ENCODE results near the gene DIS3L2.

Gene DIS3L2

DNA sequence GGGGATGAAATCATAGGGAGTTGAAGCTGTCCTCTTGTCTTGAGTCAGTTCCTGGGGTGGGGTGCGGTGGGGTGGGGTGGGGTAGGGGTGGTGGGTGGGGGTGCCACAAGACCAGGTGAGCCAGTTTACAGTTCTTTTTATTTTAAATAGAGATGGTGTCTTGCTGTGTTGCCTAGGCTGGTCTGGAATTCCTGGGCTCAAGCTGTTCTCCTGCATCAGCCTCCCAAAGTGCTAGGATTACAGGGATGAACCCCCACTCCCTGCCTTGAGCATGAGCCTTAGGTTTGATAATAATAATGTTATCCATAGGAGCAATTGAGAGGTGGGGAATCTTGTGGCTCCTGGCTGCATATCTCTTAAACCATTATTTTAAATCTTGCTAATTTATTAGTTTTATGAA, 234.0 kb downstream of the DIS3L2 start:
- Histone ChIP-seq H3K27me3 (ENCODE audit: control insufficient read depth, insufficient read depth, low read length) (no peaks in the 10 kb centered on the region), H3K27ac (ENCODE audit: low read depth, low read length) (no peak overlapping the region), H3K9ac (ENCODE audit: low read depth, low read length) (no peak overlapping the region), H3K9me3 (ENCODE audit: control insufficient read depth, insufficient read depth, low read length) (no peaks in the 10 kb centered on the region), H3K36me3 (ENCODE audit: control insufficient read depth, insufficient read depth, low read length) (no peaks in the 10 kb centered on the region), H3K4me3 (ENCODE audit: low read depth, low read length) (no peak overlapping the region), H3K4me1 (ENCODE audit: control insufficient read depth, insufficient read depth, low read length) (peaks cover 18% of the 10 kb centered on the region)

DNA sequence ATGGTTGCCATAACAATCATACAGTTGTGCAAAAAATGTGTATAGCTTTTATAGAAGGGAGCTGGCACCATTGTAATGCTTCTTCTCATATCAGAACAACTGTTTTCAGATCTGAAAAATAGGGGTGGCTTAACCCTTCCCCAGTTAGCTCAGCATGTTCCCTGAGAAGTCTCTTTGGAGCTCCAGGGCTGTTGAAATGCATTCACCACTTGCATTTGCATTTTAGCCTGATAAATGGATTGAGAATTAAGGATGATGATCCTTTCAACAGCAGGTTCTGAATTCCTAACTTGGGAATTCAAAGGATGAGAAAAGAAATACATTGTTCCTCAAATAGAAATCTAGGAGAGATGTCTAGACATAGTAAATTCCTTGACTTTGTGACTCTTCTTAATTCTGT, 235.3 kb downstream of the DIS3L2 start:
- Histone ChIP-seq H3K4me3 (ENCODE audit: low read depth, low read length) (no peak overlapping the region), H3K27me3 (ENCODE audit: control insufficient read depth, insufficient read depth, low read length) (no peaks in the 10 kb centered on the region), H3K9me3 (ENCODE audit: control insufficient read depth, insufficient read depth, low read length) (no peaks in the 10 kb centered on the region), H3K4me1 (ENCODE audit: control insufficient read depth, insufficient read depth, low read length) (peaks cover 18% of the 10 kb centered on the region), H3K27ac (ENCODE audit: low read depth, low read length) (peak overlapping the region; percentile 83), H3K36me3 (ENCODE audit: control insufficient read depth, insufficient read depth, low read length) (no peaks in the 10 kb centered on the region), H3K9ac (ENCODE audit: low read depth, low read length) (no peak overlapping the region)

DNA sequence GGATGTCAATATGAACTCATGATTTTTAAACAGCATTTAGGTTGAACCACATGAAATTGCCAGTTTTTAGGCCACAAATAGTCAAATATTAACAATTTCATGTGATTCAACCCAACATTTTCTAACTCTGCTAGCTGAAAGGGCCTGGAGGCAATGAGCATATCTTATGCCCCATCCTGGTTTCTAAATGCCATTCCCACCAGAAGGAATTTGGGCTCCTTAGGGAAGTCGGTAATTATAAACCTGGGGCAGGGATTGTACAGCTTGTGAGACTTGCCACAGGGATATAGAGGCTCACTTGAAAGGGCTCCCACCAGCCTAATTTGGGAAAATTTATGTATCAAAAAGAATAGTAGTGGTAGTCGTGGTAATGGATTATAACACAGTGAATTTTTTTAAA, 238.7 kb downstream of the DIS3L2 start:
- Histone ChIP-seq H3K9ac (ENCODE audit: low read depth, low read length) (no peak overlapping the region), H3K4me3 (ENCODE audit: low read depth, low read length) (no peak overlapping the region), H3K9me3 (ENCODE audit: control insufficient read depth, insufficient read depth, low read length) (no peaks in the 10 kb centered on the region), H3K27ac (ENCODE audit: low read depth, low read length) (no peak overlapping the region), H3K27me3 (ENCODE audit: control insufficient read depth, insufficient read depth, low read length) (no peaks in the 10 kb centered on the region), H3K4me1 (ENCODE audit: control insufficient read depth, insufficient read depth, low read length) (peaks cover 18% of the 10 kb centered on the region), H3K36me3 (ENCODE audit: control insufficient read depth, insufficient read depth, low read length) (no peaks in the 10 kb centered on the region)

DNA sequence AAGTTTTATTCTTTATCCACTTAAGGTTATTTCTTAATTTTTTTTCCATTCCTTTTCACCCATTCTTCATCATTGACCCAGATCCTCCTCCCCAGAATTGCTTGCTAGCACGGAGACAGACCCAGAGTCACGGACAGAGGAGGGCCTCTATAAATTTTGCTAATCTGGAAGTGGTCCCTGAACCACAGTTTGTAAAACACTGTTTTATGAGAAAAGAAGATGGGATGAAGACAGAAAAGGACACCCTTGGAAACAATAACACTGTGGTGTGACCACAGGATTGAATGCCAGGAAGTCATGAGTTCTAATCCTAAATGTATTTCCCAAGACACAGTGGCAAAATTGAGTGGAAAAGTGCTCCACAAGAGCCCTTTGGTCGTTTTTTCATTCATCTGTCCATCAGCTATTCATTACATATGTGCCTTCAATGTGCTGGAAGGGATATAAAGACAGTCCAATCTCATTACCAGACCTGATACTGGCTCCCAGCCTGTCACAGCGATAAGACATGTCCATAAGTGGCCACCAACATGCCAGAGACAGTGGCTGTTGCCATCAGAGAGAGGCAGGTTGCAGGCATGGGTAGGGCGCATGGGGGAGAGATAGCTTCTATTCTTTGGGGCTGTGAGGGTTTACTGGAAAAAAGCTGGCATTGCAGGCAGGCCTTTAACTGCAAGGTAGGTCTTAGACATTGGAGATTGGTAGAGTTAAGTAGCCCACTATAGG, 241.8 kb downstream of the DIS3L2 start:
- Histone ChIP-seq H3K4me1 (ENCODE audit: control insufficient read depth, insufficient read depth, low read length) (peaks cover 8% of the 10 kb centered on the region), H3K9me3 (ENCODE audit: control insufficient read depth, insufficient read depth, low read length) (no peaks in the 10 kb centered on the region), H3K4me3 (ENCODE audit: low read depth, low read length) (no peak overlapping the region), H3K27me3 (ENCODE audit: control insufficient read depth, insufficient read depth, low read length) (no peaks in the 10 kb centered on the region), H3K9ac (ENCODE audit: low read depth, low read length) (no peak overlapping the region), H3K36me3 (ENCODE audit: control insufficient read depth, insufficient read depth, low read length) (no peaks in the 10 kb centered on the region), H3K27ac (ENCODE audit: low read depth, low read length) (no peak overlapping the region)

DNA sequence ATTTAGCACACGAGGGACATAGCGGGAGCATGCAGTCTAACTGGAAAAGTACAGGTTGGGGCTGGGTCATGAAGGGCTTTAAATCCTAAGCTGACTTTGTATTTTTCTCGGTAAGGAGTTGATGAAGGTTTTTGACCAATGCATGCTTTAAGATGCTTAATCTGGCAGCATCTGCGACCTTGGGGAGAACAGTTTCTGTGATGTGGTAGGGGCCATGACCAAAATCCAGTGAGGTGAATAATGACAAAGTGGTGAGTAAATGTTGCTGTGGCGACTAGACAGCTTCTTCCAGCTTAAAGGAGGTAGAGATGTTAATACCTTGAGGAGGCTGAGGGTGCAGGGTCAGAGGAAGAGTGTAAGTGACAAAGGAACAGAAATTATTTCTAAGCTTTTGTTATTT, 242.4 kb downstream of the DIS3L2 start:
- H3K9me3 ChIP-seq (ENCODE audit: control insufficient read depth, insufficient read depth, low read length), result no peaks in the 10 kb centered on the region
- H3K9ac ChIP-seq (ENCODE audit: low read depth, low read length), result no peak overlapping the region
- H3K27ac ChIP-seq (ENCODE audit: low read depth, low read length), result no peak overlapping the region
- H3K4me1 ChIP-seq (ENCODE audit: control insufficient read depth, insufficient read depth, low read length), result peaks cover 8% of the 10 kb centered on the region
- no peak overlapping the region for H3K4me3 ChIP-seq (ENCODE audit: low read depth, low read length)
- no peaks in the 10 kb centered on the region for H3K36me3 ChIP-seq (ENCODE audit: control insufficient read depth, insufficient read depth, low read length)
- H3K27me3 ChIP-seq (ENCODE audit: control insufficient read depth, insufficient read depth, low read length), result no peaks in the 10 kb centered on the region

DNA sequence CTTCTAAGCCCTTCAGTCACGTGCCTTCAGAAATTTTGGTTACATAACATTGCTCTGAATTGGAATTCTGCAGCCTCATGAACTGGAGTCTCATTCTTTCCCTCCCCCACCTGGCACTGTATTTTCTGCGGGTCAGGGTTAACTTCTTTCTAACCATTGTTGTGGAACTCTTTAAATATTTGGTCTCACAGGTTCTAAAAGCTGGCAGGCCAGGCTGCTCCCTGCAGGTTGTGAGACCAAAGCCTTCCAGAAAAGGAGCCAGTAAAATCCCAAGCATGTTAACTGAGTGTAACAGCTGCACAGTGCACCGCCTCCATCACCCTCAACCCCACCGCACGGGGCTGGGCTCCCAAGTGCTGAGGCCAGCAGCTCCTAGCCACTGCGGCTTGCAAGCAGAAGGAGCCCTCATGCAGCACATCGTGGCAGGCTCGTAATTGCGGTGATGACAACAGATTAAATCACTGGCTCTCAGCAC, 243.0 kb downstream of the DIS3L2 start:
- H3K27ac ChIP-seq (ENCODE audit: low read depth, low read length), result no peak overlapping the region
- H3K4me1 ChIP-seq (ENCODE audit: control insufficient read depth, insufficient read depth, low read length), result peaks cover 5% of the 10 kb centered on the region; the same call in 1 of the 2 replicates
- H3K9ac ChIP-seq (ENCODE audit: low read depth, low read length), result no peak overlapping the region
- no peak overlapping the region for H3K4me3 ChIP-seq (ENCODE audit: low read depth, low read length)
- H3K36me3 ChIP-seq (ENCODE audit: control insufficient read depth, insufficient read depth, low read length), result no peaks in the 10 kb centered on the region
- H3K27me3 ChIP-seq (ENCODE audit: control insufficient read depth, insufficient read depth, low read length), result no peaks in the 10 kb centered on the region
- no peaks in the 10 kb centered on the region for H3K9me3 ChIP-seq (ENCODE audit: control insufficient read depth, insufficient read depth, low read length)

DNA sequence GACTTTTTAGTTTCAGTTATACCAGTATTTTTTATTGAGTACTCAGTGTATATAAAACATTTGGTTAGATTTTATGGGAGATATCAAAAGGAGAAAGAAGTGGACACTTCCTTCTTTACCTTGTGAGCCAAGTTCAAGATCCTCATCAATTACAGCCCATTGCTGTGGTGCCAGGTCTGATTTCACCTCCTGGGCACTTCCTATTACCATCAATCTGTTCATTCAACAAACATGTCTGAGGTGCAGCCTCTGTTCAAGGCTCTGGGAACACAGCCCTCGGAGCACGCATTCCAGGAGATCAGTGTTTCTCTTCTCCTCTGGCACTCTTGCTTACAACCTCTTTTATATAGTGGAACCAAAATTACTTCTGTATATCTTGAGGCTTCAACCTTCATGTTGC, 245.7 kb downstream of the DIS3L2 start:
- Histone ChIP-seq H3K27ac (ENCODE audit: low read depth, low read length) (no peak overlapping the region), H3K4me3 (ENCODE audit: low read depth, low read length) (no peak overlapping the region), H3K9me3 (ENCODE audit: control insufficient read depth, insufficient read depth, low read length) (no peaks in the 10 kb centered on the region), H3K4me1 (ENCODE audit: control insufficient read depth, insufficient read depth, low read length) (no peaks in the 10 kb centered on the region), H3K27me3 (ENCODE audit: control insufficient read depth, insufficient read depth, low read length) (no peaks in the 10 kb centered on the region), H3K9ac (ENCODE audit: low read depth, low read length) (no peak overlapping the region), H3K36me3 (ENCODE audit: control insufficient read depth, insufficient read depth, low read length) (0 out of 2 replicates have a peak, but pooled peaks cover 3% of the 10 kb centered on the region)

DNA sequence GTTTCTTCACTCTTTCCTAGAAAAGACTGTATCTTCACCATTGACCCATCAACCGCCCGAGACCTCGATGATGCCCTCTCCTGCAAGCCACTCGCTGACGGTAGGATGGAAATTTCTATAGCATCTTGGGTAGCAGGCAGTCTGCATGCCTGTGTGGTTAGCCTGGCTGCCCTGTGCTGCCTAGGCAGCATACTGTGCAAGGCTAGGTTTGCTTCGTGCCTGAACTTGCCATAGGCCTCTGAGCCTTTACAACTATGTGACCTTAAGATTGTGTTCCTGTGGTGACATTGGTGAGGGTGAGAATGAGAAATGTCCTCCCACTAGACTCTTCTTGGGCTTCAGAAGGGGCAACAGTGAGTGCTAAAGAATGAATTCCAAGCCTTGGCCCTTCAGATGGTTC, 248.8 kb downstream of the DIS3L2 start:
- Histone ChIP-seq H3K27ac (ENCODE audit: low read depth, low read length) (no peak overlapping the region), H3K4me1 (ENCODE audit: control insufficient read depth, insufficient read depth, low read length) (no peaks in the 10 kb centered on the region), H3K9me3 (ENCODE audit: control insufficient read depth, insufficient read depth, low read length) (no peaks in the 10 kb centered on the region), H3K9ac (ENCODE audit: low read depth, low read length) (no peak overlapping the region), H3K27me3 (ENCODE audit: control insufficient read depth, insufficient read depth, low read length) (no peaks in the 10 kb centered on the region), H3K36me3 (ENCODE audit: control insufficient read depth, insufficient read depth, low read length) (0 out of 2 replicates have a peak, but pooled peaks cover 3% of the 10 kb centered on the region), H3K4me3 (ENCODE audit: low read depth, low read length) (no peak overlapping the region)

DNA sequence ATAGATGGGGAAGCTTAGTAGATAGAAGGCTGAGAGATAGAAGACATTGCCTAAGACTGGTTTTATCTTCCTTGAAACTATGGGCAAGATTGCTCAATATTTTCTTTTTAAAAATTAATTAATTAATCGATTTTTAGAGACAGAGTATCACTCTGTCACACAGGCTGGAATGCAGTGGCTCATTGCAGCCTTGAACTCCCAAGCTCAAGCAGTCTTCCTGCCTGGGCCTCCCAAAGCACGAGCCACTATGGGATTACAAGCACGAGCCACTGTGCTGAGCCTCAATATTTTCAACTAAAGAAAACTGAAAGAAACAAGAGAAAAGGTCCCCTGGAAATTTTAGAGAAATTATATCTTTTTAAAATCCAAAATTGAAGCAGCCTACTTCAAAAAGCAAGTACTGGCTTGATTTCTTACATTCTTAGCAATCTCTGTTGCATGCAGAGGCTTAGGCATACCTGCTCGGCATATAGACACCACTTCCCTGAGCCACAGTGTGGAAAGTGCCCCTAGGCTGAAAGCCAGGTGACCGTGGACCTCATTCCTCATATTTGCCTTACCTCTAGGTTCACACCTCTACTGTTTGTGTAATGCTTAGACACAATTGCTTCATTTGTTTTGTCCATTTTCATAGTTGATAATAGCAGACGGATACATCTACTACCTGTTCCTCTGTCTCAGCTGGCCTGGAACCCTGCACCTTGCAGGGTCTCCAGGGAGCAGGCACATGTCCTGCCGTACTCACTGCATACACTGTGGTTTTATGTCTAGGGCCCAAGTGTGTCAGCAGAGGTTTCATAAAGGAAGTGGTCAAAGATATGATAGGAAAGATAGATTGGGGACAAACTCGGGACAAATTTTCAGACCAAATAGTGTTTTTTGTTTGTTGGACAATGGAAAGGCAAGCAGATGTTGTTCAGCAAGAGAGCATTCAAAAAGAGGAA, 250.5 kb downstream of the DIS3L2 start:
- Histone ChIP-seq H3K4me3 (ENCODE audit: low read depth, low read length) (no peak overlapping the region), H3K27me3 (ENCODE audit: control insufficient read depth, insufficient read depth, low read length) (no peaks in the 10 kb centered on the region), H3K9me3 (ENCODE audit: control insufficient read depth, insufficient read depth, low read length) (no peaks in the 10 kb centered on the region), H3K36me3 (ENCODE audit: control insufficient read depth, insufficient read depth, low read length) (0 out of 2 replicates have a peak, but pooled peaks cover 3% of the 10 kb centered on the region), H3K9ac (ENCODE audit: low read depth, low read length) (no peak overlapping the region), H3K4me1 (ENCODE audit: control insufficient read depth, insufficient read depth, low read length) (no peaks in the 10 kb centered on the region), H3K27ac (ENCODE audit: low read depth, low read length) (no peak overlapping the region)

DNA sequence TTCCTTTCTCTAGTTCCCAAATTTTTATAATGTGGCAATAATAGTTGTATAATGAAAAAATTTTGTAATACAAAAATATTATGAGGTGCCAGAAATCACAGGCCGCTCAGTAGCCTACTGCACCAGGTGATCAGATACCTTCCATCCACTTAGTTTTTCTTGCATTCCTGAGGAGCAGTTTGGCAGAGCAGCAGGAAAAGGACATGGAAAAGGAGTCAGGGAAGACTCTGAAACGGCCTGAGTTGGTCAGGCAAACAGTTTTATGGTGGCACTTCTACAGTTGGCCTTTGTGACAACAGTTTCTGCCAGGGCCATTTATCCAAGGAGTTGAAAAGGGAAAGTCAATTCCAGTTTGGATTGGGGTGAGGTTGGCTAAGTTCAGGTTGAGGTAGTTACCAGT, 251.7 kb downstream of the DIS3L2 start:
- Histone ChIP-seq H3K36me3 (ENCODE audit: control insufficient read depth, insufficient read depth, low read length) (0 out of 2 replicates have a peak, but pooled peaks cover 3% of the 10 kb centered on the region), H3K27ac (ENCODE audit: low read depth, low read length) (no peak overlapping the region), H3K9ac (ENCODE audit: low read depth, low read length) (no peak overlapping the region), H3K9me3 (ENCODE audit: control insufficient read depth, insufficient read depth, low read length) (no peaks in the 10 kb centered on the region), H3K4me3 (ENCODE audit: low read depth, low read length) (no peak overlapping the region), H3K27me3 (ENCODE audit: control insufficient read depth, insufficient read depth, low read length) (no peaks in the 10 kb centered on the region), H3K4me1 (ENCODE audit: control insufficient read depth, insufficient read depth, low read length) (no peaks in the 10 kb centered on the region)

DNA sequence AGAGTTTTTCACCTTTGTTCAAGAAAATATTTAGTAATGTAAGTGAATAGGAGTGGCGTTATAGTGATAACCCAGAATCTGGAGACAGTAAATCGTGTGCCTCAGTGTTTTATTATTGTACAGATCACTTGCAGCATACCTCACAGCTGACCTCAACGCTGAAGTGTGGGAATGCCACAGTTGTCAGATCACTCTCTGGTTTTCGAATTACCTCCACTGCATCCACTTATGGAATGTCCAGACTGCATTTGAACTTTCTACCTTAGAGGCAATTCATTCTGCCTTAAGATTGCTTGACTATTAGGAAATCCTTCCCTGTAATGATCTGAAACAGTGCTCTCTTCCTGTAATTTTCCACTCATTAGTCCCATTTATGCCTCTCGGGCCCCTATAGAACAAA, 252.5 kb downstream of the DIS3L2 start:
- Histone ChIP-seq H3K27ac (ENCODE audit: low read depth, low read length) (no peak overlapping the region), H3K4me3 (ENCODE audit: low read depth, low read length) (no peak overlapping the region), H3K4me1 (ENCODE audit: control insufficient read depth, insufficient read depth, low read length) (no peaks in the 10 kb centered on the region), H3K9ac (ENCODE audit: low read depth, low read length) (no peak overlapping the region), H3K9me3 (ENCODE audit: control insufficient read depth, insufficient read depth, low read length) (no peaks in the 10 kb centered on the region), H3K36me3 (ENCODE audit: control insufficient read depth, insufficient read depth, low read length) (0 out of 2 replicates have a peak, but pooled peaks cover 3% of the 10 kb centered on the region), H3K27me3 (ENCODE audit: control insufficient read depth, insufficient read depth, low read length) (no peaks in the 10 kb centered on the region)

Data from HUES48 (cell line).